Measurements from ENCODE around the gene CEP112. TPM values are rescaled to one million over a fixed set of nuclear protein-coding genes. Genes with fewer than 3 reads are reported as not detected.
A peak's percentile ranks its signal among the peaks of the same experiment; 100 is the strongest.

CEP112 gene
- total and polyA plus RNA-seq, 2 of the 13 experiments (the other 11 are each of a cell fraction or from before 2014, with no cell fraction given): 1.2 to 3.4 TPM

- TF ChIP-seq, protein P1, sequence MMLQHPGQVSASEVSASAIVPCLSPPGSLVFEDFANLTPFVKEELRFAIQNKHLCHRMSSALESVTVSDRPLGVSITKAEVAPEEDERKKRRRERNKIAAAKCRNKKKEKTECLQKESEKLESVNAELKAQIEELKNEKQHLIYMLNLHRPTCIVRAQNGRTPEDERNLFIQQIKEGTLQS (CRISPR knock-in tag; IDR thresholded peaks at IDR 0.05): no peak
- TF ChIP-seq, protein P2, sequence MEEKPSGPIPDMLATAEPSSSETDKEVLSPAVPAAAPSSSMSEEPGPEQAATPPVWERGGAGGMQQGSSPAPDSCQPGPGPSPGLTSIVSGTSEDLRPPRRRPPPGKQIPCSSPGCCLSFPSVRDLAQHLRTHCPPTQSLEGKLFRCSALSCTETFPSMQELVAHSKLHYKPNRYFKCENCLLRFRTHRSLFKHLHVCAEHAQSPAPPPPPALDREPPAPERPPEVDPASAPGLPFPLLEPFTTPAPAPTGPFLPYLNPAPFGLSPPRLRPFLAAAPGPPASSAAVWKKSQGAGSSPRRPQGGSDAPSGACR (CRISPR knock-in tag; IDR thresholded peaks at IDR 0.05): no peak; the same call in 1 of the 2 replicates
- TF ChIP-seq ATF5 (CRISPR knock-in tag; IDR thresholded peaks at IDR 0.05; ENCODE audit: low read depth): no peak
- TF ChIP-seq MIER2 (CRISPR knock-in tag; IDR thresholded peaks at IDR 0.05): no peak
- TF ChIP-seq ELF3 (CRISPR knock-in tag; IDR thresholded peaks at IDR 0.05): no peak
- no peak for TF ChIP-seq MBNL3 (CRISPR knock-in tag; conservative IDR thresholded peaks at IDR 0.05)
- peak; percentile 70 for TF ChIP-seq ARNT2 (CRISPR knock-in tag; IDR thresholded peaks at IDR 0.05; ENCODE audit: low read depth)
- TF ChIP-seq SP5 (CRISPR knock-in tag; IDR thresholded peaks at IDR 0.05; ENCODE audit: borderline replicate concordance, low read depth): peak; percentile 94
- TF ChIP-seq AKNA (CRISPR knock-in tag; IDR thresholded peaks at IDR 0.05; ENCODE audit: borderline replicate concordance): peak; percentile 64; the same call in 1 of the 2 replicates
- no peak for TF ChIP-seq KDM6A (CRISPR knock-in tag; IDR thresholded peaks at IDR 0.05; ENCODE audit: low read depth)
- no peak for TF ChIP-seq ZNF616 (CRISPR knock-in tag; IDR thresholded peaks at IDR 0.05; ENCODE audit: low read depth)
- TF ChIP-seq, protein P3, sequence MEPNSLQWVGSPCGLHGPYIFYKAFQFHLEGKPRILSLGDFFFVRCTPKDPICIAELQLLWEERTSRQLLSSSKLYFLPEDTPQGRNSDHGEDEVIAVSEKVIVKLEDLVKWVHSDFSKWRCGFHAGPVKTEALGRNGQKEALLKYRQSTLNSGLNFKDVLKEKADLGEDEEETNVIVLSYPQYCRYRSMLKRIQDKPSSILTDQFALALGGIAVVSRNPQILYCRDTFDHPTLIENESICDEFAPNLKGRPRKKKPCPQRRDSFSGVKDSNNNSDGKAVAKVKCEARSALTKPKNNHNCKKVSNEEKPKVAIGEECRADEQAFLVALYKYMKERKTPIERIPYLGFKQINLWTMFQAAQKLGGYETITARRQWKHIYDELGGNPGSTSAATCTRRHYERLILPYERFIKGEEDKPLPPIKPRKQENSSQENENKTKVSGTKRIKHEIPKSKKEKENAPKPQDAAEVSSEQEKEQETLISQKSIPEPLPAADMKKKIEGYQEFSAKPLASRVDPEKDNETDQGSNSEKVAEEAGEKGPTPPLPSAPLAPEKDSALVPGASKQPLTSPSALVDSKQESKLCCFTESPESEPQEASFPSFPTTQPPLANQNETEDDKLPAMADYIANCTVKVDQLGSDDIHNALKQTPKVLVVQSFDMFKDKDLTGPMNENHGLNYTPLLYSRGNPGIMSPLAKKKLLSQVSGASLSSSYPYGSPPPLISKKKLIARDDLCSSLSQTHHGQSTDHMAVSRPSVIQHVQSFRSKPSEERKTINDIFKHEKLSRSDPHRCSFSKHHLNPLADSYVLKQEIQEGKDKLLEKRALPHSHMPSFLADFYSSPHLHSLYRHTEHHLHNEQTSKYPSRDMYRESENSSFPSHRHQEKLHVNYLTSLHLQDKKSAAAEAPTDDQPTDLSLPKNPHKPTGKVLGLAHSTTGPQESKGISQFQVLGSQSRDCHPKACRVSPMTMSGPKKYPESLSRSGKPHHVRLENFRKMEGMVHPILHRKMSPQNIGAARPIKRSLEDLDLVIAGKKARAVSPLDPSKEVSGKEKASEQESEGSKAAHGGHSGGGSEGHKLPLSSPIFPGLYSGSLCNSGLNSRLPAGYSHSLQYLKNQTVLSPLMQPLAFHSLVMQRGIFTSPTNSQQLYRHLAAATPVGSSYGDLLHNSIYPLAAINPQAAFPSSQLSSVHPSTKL (CRISPR knock-in tag; IDR thresholded peaks at IDR 0.05): no peak
- TF ChIP-seq ZNF33A (CRISPR knock-in tag; IDR thresholded peaks at IDR 0.05; ENCODE audit: borderline replicate concordance): 0 out of 2 replicates have a peak, but pooled peaks have one; percentile 18
- 0 out of 2 replicates have a peak, but pooled peaks have one; percentile 60 for TF ChIP-seq ZNF446 (CRISPR knock-in tag; IDR thresholded peaks at IDR 0.05)
- TF ChIP-seq ZNF18 (CRISPR knock-in tag; IDR thresholded peaks at IDR 0.05; ENCODE audit: insufficient replicate concordance): no peak
- TF ChIP-seq TBX3 (IDR thresholded peaks at IDR 0.05; ENCODE audit: borderline replicate concordance): no peak
Measured at GRCh38 chr17:66191593-66192377, at the start of gene CEP112 (continued).

All from HepG2 (cell line).